Gastroesophageal sphincter (tissue), 3 donors: ENCODE results near the gene CRTAP.

ENCODE experiments used
- CTCF ChIP-seq, 4 experiments: fragments of 200-600 bp in 2 of 4; fragments of 450-650 bp in 2 of 4; sonication (generic) in 1 of 4; IDR thresholded peaks; one replicate each; pipeline ENCODE4 v1.5.1; 2017 to 2019; ENCODE audit warnings: antibody characterized with exemption in 4 of 4, mild to moderate bottlenecking in 2 of 4, moderate library complexity in 2 of 4
- POLR2A ChIP-seq, 2 donors: fragments of 450-650 bp; IDR thresholded peaks; one replicate each; pipeline ENCODE4 v1.6.1; 2017; ENCODE audit warnings: antibody characterized with exemption in 2 of 2, mild to moderate bottlenecking in 2 of 2, moderate library complexity in 1 of 2

GRCh38 chr3:33095436-33095835, 18.4 kb upstream of the CRTAP start:
- TF ChIP-seq CTCF (IDR thresholded peaks at IDR 0.05) (no peak), POLR2A (IDR thresholded peaks at IDR 0.05) (no peak)
